Stromal cell of bone marrow (primary cell): ENCODE results near the gene SPINK13.
"Not testable (repeated sequence)": the region's sequence is repeated elsewhere in the genome, so short reads cannot be mapped to it uniquely, and the experiment has no call there.

Experiments
- DNase-seq: peaks from one replicate; pipeline ENCODE4 v3.0.0-alpha.2; 2012; ENCODE audit warnings: low read depth

SPINK13 gene

GRCh38 chr5:148312153-148312552, 43.6 kb downstream of the SPINK13 start, which contains the start of gene SPINK7:
Gene SPINK7, plus strand, starts transcription at chr5:148312423. Its CDS starts 61 bp downstream, at chr5:148312484.
- no peak for DNase-seq

GRCh38 chr5:148314187-148314586, 45.6 kb downstream of the SPINK13 start:
- DNase-seq = no peak

- DNase-seq = no peak
These were observed 46.1 kb downstream of the SPINK13 start for GRCh38 chr5:148314731-148315130.

- DNase-seq = not testable (repeated sequence)
These were observed 51.7 kb downstream of the SPINK13 start for GRCh38 chr5:148320011-148320963.

- no peak for DNase-seq
These were observed 64.8 kb downstream of the SPINK13 start for GRCh38 chr5:148333262-148333849.

- no peak for DNase-seq
These were observed 66.7 kb downstream of the SPINK13 start, which contains the start of gene SPINK9 for GRCh38 chr5:148335259-148335658. Gene SPINK9, plus strand, starts transcription at chr5:148335559. Its CDS starts 55 bp downstream, at chr5:148335614.
